ENCODE results near the gene CTSZ. TPM values are rescaled to one million over a fixed set of nuclear protein-coding genes. Genes with fewer than 3 reads are reported as not detected.
A peak's percentile ranks its signal among the peaks of the same experiment; 100 is the strongest.

CTSZ gene
- 10 to 100 TPM; 42.4 to 44.0 TPM for total RNA-seq

DNA sequence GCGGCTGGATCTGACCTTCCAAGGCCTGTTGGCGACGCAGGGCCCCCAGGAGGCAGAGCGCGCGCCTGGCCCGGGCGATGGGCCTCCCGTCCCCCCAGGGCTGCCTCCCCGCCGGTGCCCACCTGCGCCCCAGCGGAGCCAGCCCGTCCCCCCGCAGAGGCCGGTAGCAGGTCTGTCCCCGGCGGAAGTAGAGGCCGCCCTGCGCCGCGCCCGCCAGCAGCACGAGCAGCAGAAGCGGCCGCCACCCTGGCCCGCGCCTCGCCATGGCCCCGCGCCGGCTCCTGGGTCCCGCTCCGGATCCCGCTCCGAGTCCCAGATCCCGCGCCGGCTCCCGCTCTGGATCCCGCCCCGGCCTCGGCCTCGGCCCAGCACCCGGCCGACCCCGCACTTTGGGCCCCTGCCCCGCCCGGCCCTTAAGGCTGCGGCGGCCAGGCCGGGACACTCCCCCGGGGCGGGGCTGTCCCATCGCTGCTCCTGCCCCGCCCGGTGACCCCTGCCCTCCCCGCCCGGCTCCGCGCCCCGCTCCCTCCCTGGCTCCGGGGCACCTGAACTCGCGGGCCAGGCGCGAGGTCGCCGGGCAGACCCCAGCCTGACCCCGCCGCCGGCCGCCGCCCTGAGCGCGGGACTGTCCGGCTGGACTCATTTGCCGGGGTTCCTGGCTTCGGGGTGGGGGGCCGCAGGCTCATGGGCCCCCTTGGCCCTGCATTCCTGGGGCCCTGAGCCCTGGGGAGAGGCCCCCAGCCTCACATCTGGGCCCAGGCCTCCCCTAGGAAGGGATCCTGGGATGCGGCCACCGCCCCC lies at the start of gene CTSZ:
Gene CTSZ, minus strand, starts transcription at position 391 of the 801 bp plus-strand sequence. Its CDS starts 126 bp downstream, at position 265.
- Mint-ChIP-seq H3K9me3 (ENCODE audit: insufficient read depth) (no peaks in the 10 kb centered on the region), H3K4me1 (ENCODE audit: low read depth) (peaks cover 63% of the 10 kb centered on the region), H3K4me3 (peak within 1 kb of the TSS; percentile 72), H3K27me3 (ENCODE audit: low read depth) (no peaks in the 10 kb centered on the region), H3K36me3 (ENCODE audit: low read depth) (peaks cover 7% of the 10 kb centered on the region), H3K27ac (peak within 1 kb of the TSS; percentile 92)
- CTCF ChIA-PET = interaction anchor here (2.0 kb wide), 1 partner anchor 201 kb away, joined by 6 read pairs; no protein-coding TSS in a partner anchor
- ATAC-seq (peak; percentile 76), DNase-seq (peak; percentile 52)
- POLR2A ChIA-PET = no interaction called here

DNA sequence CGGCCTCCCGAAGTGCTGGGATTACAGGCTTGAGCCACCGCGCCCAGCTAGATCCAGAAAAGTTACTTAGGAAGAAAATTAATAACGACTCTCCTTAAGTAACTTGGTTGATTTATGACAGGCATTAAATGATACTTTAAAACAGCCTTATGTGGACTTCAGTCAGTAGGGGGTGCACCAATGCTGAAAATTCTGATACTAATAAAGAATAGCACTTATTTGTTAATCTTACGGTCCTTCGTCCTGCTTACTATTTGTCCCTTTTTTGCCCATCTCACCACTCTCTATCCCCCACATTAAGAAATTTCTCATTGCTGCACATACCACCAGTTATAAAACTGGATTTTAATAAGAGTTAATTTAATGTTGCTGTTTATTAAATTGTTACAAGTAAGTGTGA lies 48.2 kb upstream of the CTSZ start:
- H3K36me3 Mint-ChIP-seq (ENCODE audit: low read depth) = no peaks in the 10 kb centered on the region
- ChIA-PET CTCF (interaction anchor here (0.7 to 1.8 kb wide), 4 partner anchors 33 to 350 kb away, joined by 3 to 13 read pairs (median 4); no protein-coding TSS in a partner anchor), POLR2A (no interaction called here)
- no peak overlapping the region for H3K27ac Mint-ChIP-seq
- ATAC-seq = no peak
- H3K27me3 Mint-ChIP-seq (ENCODE audit: low read depth) = peaks cover 28% of the 10 kb centered on the region
- no peak for DNase-seq
- H3K4me1 Mint-ChIP-seq (ENCODE audit: low read depth) = no peaks in the 10 kb centered on the region
- H3K4me3 Mint-ChIP-seq = no peak overlapping the region
- H3K9me3 Mint-ChIP-seq (ENCODE audit: insufficient read depth) = no peaks in the 10 kb centered on the region

GRCh38 chr20:59051666-59052185 lies 44.7 kb upstream of the CTSZ start:
- no peak for ATAC-seq
- Mint-ChIP-seq H3K4me1 (ENCODE audit: low read depth) (peaks cover 8% of the 10 kb centered on the region), H3K27ac (no peak overlapping the region), H3K36me3 (ENCODE audit: low read depth) (no peaks in the 10 kb centered on the region), H3K27me3 (ENCODE audit: low read depth) (peaks cover 27% of the 10 kb centered on the region), H3K4me3 (no peak overlapping the region), H3K9me3 (ENCODE audit: insufficient read depth) (no peaks in the 10 kb centered on the region)
- POLR2A ChIA-PET = no interaction called here
- no peak for DNase-seq
- CTCF ChIA-PET = interaction anchor here (0.7 to 1.9 kb wide), 2 partner anchors 156 to 435 kb away, joined by 3 to 5 read pairs; no protein-coding TSS in a partner anchor

- ATAC-seq (no peak), DNase-seq (no peak)
- H3K4me1 Mint-ChIP-seq (ENCODE audit: low read depth) = peaks cover 8% of the 10 kb centered on the region
- ChIA-PET CTCF (interaction anchor here (0.9 to 1.0 kb wide), 2 partner anchors 37 to 172 kb away, joined by 3 to 4 read pairs; no protein-coding TSS in a partner anchor), POLR2A (no interaction called here)
- H3K27ac Mint-ChIP-seq = no peak overlapping the region
- no peaks in the 10 kb centered on the region for H3K36me3 Mint-ChIP-seq (ENCODE audit: low read depth)
- no peaks in the 10 kb centered on the region for H3K9me3 Mint-ChIP-seq (ENCODE audit: insufficient read depth)
- H3K4me3 Mint-ChIP-seq = no peak overlapping the region
- peaks cover 27% of the 10 kb centered on the region for H3K27me3 Mint-ChIP-seq (ENCODE audit: low read depth)
Measured at GRCh38 chr20:59050437-59050836, 43.4 kb upstream of the CTSZ start.

- Mint-ChIP-seq H3K27ac (no peak overlapping the region), H3K27me3 (ENCODE audit: low read depth) (peaks cover 21% of the 10 kb centered on the region), H3K36me3 (ENCODE audit: low read depth) (no peaks in the 10 kb centered on the region), H3K4me1 (ENCODE audit: low read depth) (peaks cover 16% of the 10 kb centered on the region), H3K9me3 (ENCODE audit: insufficient read depth) (no peaks in the 10 kb centered on the region), H3K4me3 (no peak overlapping the region)
- no peak for DNase-seq
- CTCF ChIA-PET = no interaction called here
- ATAC-seq = no peak
- POLR2A ChIA-PET = no interaction called here
Measured at GRCh38 chr20:59048681-59049030, 41.6 kb upstream of the CTSZ start.

DNA sequence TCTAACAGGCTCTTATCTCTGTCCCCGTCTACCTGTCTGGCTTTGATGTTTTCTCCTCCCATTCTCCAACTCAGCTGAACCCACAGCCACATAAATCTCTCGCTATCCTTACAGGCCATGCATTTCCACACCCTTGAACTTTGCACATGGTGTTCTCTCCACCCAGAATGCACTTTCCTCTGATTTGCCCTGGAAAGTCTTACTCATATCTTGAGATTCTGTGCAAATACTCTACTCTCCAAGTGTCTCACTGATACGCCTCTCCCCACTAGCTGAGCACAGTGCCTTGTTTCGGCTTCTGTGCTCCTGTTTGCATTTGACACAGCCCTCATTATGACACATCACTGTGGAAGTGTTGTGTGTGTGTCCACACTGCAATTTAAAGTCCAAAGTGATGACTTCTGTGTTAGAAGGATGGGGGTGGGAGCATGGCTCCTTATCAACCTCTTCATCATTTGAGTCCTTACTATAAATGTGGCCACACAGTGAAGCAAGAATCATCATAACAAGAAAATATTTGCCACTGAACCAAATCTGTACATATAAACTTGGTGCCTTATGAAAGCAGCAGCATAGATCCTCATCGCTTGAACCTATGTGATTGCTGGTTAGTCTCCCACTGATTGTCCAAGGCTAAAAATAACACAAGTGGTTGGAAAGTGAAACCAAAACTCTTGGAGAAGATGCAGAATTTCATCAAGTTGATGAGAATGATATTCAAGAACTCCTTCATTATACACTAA lies 41.1 kb upstream of the CTSZ start:
- H3K9me3 Mint-ChIP-seq (ENCODE audit: insufficient read depth) = no peaks in the 10 kb centered on the region
- CTCF ChIA-PET = no interaction called here
- H3K27me3 Mint-ChIP-seq (ENCODE audit: low read depth) = peaks cover 16% of the 10 kb centered on the region
- H3K36me3 Mint-ChIP-seq (ENCODE audit: low read depth) = no peaks in the 10 kb centered on the region
- H3K4me3 Mint-ChIP-seq = no peak overlapping the region
- POLR2A ChIA-PET = no interaction called here
- ATAC-seq (no peak), DNase-seq (no peak)
- H3K4me1 Mint-ChIP-seq (ENCODE audit: low read depth) = peaks cover 21% of the 10 kb centered on the region
- H3K27ac Mint-ChIP-seq = no peak overlapping the region

GRCh38 chr20:59046862-59047261 lies 39.8 kb upstream of the CTSZ start:
- Mint-ChIP-seq H3K27me3 (ENCODE audit: low read depth) (peaks cover 13% of the 10 kb centered on the region), H3K9me3 (ENCODE audit: insufficient read depth) (no peaks in the 10 kb centered on the region), H3K4me1 (ENCODE audit: low read depth) (peaks cover 24% of the 10 kb centered on the region), H3K36me3 (ENCODE audit: low read depth) (no peaks in the 10 kb centered on the region), H3K27ac (no peak overlapping the region), H3K4me3 (no peak overlapping the region)
- DNase-seq (no peak), ATAC-seq (no peak)
- ChIA-PET CTCF (no interaction called here), POLR2A (interaction anchor here (1.2 kb wide), 1 partner anchor 15 kb away, joined by 3 read pairs; the partner anchor contains the start of gene ATP5F1E)

DNA sequence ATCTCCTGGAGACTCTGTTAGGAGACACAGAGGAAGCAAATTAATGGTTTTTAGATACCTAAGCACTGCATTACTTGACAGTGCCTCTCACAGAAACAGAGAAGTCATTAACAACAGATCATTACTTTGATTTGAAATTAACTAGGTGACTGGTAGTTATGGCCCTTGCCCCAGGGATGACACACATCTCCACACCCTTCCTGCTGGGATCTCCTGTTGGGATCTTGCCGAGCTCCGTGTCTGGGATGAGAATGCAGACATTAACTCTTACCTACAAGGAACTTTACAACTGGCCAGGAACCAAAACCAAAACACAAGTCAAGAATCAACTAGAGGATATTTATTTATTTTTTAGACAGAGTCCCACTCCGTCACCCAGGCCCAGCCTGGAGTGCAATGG lies 37.7 kb upstream of the CTSZ start:
- ChIA-PET CTCF (interaction anchor here (3.4 kb wide), 1 partner anchor 12 kb away, joined by 18 read pairs; the partner anchor contains the start of gene ATP5F1E), POLR2A (no interaction called here)
- ATAC-seq (no peak), DNase-seq (no peak)
- H3K4me3 Mint-ChIP-seq = no peak overlapping the region
- H3K4me1 Mint-ChIP-seq (ENCODE audit: low read depth) = peaks cover 42% of the 10 kb centered on the region
- H3K27me3 Mint-ChIP-seq (ENCODE audit: low read depth) = peaks cover 3% of the 10 kb centered on the region
- H3K27ac Mint-ChIP-seq = no peak overlapping the region
- H3K9me3 Mint-ChIP-seq (ENCODE audit: insufficient read depth) = no peaks in the 10 kb centered on the region
- peaks cover 17% of the 10 kb centered on the region for H3K36me3 Mint-ChIP-seq (ENCODE audit: low read depth)

- ATAC-seq (no peak), DNase-seq (no peak)
- no peaks in the 10 kb centered on the region for H3K9me3 Mint-ChIP-seq (ENCODE audit: insufficient read depth)
- no peak overlapping the region for H3K27ac Mint-ChIP-seq
- H3K4me3 Mint-ChIP-seq = no peak overlapping the region
- ChIA-PET CTCF (interaction anchor here (1.0 to 3.4 kb wide), 4 partner anchors 11 to 362 kb away, joined by 3 to 18 read pairs (median 6); partner anchors contain the start of gene ATP5F1E), POLR2A (interaction anchor here (3.2 kb wide), 1 partner anchor 12 kb away, joined by 27 read pairs; the partner anchor contains the start of gene ATP5F1E)
- H3K27me3 Mint-ChIP-seq (ENCODE audit: low read depth) = peaks cover under 1% of the 10 kb centered on the region
- H3K4me1 Mint-ChIP-seq (ENCODE audit: low read depth) = peaks cover 47% of the 10 kb centered on the region
- peaks cover 21% of the 10 kb centered on the region for H3K36me3 Mint-ChIP-seq (ENCODE audit: low read depth)
Measured at GRCh38 chr20:59044295-59044694, 37.2 kb upstream of the CTSZ start.

GRCh38 chr20:59043698-59044097 lies 36.6 kb upstream of the CTSZ start:
- ChIA-PET POLR2A (interaction anchor here (1.2 to 3.2 kb wide), 2 partner anchors 12 to 154 kb away, joined by 3 to 27 read pairs; partner anchors contain the start of gene ATP5F1E), CTCF (interaction anchor here (0.6 to 3.4 kb wide), 7 partner anchors 11 to 362 kb away, joined by 3 to 18 read pairs (median 5); partner anchors contain the start of gene ATP5F1E)
- Mint-ChIP-seq H3K27me3 (ENCODE audit: low read depth) (no peaks in the 10 kb centered on the region), H3K27ac (peak overlapping the region; percentile 80), H3K9me3 (ENCODE audit: insufficient read depth) (no peaks in the 10 kb centered on the region), H3K4me1 (ENCODE audit: low read depth) (peaks cover 52% of the 10 kb centered on the region), H3K4me3 (peak overlapping the region; percentile 74), H3K36me3 (ENCODE audit: low read depth) (peaks cover 25% of the 10 kb centered on the region)
- DNase-seq (no peak), ATAC-seq (no peak)

DNA sequence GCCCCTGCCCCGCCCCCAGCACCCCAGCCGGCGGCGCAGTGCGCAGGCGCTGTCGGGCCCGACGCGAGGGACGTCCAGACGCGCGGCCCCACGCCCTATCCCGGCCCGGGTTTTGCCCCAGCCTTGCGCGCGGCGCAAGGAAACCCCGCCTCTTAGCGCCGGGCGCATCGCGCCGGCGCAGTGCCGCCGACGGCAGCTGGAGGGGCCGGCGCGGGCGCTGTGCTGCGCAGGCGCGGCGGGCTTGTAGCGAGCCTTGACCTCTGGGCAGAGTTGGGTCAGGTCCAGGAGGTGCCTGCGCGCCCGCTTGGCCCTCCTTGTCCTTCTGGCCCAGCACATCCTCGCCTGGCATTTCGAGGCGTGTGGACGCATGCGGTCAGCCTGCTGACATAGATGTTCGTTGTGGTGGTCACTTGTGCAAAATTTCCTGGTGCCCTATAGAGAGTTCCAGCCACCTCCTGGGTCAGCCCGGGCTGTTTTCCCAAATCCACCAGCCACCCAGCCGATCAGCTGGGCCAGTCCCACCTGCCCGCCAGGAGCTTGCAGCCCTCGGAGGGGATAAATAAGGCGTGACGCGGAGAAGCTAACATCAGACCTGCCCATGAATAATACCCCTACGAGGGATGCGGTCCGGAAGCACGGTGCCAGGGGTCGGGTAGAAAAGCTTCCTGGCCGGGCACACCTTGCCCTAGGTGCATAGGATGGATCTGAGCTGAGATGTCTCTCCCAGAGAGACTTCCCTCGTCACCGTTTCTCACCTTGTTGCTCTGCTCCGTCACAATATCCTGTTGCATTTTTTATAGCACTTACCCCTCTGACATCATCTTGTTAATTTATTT lies 36.0 kb upstream of the CTSZ start:
- ATAC-seq = peak; percentile 97
- Mint-ChIP-seq H3K27ac (peak overlapping the region; percentile 96), H3K27me3 (ENCODE audit: low read depth) (no peaks in the 10 kb centered on the region), H3K4me1 (ENCODE audit: low read depth) (peaks cover 50% of the 10 kb centered on the region), H3K4me3 (peak overlapping the region; percentile 91), H3K9me3 (ENCODE audit: insufficient read depth) (no peaks in the 10 kb centered on the region), H3K36me3 (ENCODE audit: low read depth) (peaks cover 26% of the 10 kb centered on the region)
- peak; percentile 95 for DNase-seq
- CTCF ChIA-PET = interaction anchor here (0.6 to 3.4 kb wide), 7 partner anchors 10 to 363 kb away, joined by 3 to 18 read pairs (median 5); partner anchors contain the start of gene ATP5F1E
- POLR2A ChIA-PET = interaction anchor here (0.5 to 3.2 kb wide), 4 partner anchors 11 to 281 kb away, joined by 3 to 27 read pairs (median 3); partner anchors contain the start of gene ATP5F1E
